RPMI8226 (cell line): ENCODE measurements around the gene ZRANB2.

Experiments
- DNase-seq: peaks from one replicate; pipeline ENCODE4 v3.0.0-alpha.2; 2015

ZRANB2 gene

DNA sequence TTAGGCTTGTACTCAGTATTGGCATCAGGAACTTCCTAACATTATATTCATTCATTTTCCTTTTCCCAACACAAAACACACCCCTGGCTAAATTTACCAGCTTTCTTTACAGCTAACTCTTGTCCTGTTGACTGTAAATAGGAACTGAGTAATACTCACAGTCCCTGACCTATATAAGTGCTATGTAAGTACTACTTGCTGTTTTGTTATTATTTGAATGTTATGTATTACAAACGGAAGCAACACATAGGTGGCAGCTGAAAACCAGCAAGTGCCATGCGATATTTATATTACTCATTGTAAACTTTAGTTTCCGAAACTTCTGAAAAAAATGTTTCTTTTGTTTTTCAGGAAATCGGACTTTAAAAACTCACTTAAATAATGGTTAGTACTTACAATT is 54.7 kb downstream of the ZRANB2 start:
- DNase-seq, result no peak

DNA sequence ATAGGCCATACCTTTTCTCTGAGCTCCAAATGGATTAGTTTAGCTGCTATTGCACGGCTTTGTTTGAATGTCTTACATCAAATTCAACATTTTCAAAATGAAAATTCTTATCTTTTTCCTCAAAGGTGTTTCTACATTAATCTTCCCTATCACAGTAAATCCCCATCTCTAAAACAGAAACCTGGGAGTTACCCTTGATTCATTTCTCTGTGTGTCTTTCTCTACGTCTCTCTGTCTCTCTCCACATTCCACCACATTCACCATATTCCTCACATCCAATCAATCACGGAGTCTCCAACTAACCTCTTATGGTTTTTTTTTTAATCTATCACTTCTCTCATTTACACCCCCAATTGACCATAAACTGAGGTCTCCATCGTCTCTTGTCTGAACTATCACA is 57.3 kb downstream of the ZRANB2 start:
- DNase-seq, result no peak

DNA sequence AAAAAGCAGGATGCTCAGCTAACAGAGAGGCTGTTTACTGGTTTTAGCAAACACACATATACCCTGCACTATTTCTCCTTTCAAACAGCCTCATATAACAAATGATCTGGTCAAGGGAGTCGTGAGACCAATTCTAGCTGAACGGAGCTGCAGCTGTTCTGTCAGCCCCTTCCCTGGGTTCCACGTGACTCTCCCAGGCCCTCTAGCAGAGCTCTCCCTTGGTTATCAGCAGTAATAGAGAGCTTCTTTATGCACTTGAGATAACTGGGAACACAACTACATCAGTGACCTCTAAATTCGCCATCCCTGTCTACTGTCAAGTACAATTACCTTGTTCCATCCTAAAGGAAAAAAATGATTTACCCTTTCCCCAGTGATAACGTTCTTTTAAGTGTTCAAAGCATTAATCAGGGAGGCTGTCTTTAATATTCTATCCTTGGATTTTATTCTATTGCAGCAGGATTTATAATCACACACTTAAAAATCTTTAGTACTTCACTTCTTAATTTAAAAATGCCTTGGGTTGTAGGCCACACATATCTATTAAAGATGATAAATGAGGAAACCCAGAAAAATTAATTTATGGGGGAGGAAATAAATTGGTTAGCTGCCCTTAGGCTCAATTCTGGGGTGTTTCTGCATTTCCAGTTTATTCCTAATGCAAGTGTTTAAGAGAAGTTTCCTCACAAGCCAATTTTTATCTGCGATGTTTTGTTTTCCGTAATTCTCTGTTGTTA is 61.4 kb downstream of the ZRANB2 start:
- no peak for DNase-seq

DNA sequence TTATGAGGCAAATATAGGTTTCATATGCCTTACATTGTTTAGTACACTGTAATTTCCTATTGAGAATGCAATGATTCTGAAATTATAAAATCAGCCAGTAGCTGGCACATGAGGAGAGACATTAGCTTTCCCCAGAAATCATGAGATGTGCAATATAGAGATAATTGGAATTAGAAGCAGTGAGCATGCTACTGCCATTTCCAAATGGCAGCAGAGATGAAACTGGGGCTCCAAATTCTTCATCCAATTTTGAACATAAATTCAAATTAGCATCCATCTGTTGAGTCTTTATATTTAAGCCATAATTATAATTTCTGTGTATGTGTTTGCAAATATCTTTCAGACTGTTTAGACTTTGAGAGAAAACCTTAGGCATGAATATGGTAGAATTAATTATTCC is 62.0 kb downstream of the ZRANB2 start:
- no peak for DNase-seq

DNA sequence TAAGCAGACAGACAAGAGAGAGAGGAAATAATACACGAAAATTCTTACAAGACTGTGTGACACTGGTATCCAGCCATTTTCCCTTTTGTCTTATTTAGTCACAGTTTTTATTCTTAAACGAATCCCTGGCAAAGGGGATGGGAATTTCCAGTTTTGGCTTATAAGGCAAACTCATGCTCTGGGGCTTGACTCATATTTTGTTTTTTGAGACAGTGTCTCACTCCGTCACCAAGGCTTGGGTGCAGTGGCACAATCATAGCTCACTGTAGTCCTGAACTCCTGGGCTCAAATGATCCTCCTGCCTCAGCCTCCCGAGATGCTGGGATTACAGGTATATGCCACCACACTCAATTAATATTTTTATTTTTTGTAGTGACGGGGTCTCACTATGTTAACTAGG is 65.1 kb downstream of the ZRANB2 start:
- DNase-seq, result no peak

DNA sequence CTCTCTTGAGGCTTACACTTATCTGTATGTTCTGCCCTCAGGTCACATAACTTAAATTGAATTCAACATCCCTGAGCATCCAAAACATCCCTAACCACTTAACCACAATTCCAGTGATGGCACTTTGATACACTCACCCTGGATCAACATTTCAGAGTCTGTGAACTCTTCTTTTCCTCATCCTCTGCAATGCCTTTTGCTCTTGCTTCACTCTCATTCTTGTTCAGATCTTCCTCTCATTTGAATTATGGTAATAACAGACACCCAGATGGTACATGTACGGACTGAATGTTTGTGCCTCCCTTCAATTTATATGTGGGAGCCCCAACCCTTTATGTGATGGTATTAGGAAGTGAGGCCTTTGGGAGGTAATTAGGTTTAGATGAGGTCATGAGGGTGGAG is 66.7 kb downstream of the ZRANB2 start:
- DNase-seq, result no peak
